Hematopoietic multipotent progenitor cell treated with erythropoietin and hydrocortisone succinate and interleukin-3 and kit ligand, for 6 days (in vitro differentiated cells): Measurements from ENCODE around the gene CBLB.
"Not testable (repeated sequence)": the region's sequence is repeated elsewhere in the genome, so short reads cannot be mapped to it uniquely, and the experiment has no call there.

Experiments used
- DNase-seq: peaks from one replicate; pipeline ENCODE4 v3.0.0-alpha.2; 2015

CBLB gene

DNA sequence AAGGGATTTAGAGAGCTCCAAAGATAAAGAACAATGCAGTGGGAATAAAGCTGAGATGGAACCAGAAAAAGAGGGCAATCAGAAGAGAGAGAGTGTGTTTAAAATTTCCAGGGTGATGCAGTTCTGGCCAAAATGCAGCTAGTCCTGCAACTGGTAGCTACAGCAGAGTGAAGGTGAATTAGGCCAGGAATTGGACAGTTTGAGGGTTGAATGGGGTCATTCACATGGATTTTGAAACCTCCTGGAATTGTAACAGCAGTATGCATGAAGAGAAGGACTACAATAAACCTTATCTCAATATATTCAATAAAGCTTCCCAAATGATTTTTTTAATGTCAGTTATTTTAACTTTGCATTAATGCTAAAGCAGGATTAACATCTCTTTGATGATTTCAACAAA, 85.2 kb downstream of the CBLB start:
- DNase-seq: no peak

- DNase-seq: no peak
These were observed 86.9 kb downstream of the CBLB start for GRCh38 chr3:105781871-105782270.

DNA sequence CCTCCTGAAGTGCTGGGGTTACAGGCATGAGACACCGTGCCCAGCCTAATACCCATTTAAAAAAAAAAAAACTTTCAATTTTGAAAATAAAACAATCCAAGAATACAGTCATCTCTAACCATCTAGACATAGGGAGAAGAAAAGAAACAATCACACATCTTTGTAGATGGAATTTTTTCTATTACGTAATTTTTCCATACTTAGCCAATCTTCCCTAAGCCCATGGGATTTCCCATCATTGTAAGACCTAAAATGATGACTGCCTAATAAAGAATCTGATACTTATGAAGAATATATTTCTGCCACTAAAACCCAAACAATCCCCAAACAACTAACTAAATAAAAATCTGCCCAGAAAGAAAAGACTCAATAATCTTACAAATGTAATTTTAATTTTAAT, 88.7 kb downstream of the CBLB start:
- no peak for DNase-seq

DNA sequence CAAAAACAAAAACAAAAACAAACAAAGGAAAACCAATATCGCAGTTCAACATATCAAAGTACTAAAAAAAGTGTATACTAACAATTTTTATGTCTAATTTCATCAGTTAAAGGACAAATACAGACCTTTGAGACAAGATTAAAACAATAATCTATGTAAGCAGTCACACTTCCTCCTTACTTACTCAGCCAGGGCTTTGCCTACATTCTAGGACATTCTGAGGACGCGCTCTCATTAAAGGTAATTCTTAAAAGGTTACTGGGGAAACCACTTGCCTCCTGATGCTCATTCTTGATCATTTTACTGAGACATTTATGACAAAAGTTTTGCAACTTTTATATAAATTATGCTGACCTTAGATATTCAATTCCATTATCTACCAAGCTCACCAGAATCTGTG, 93.4 kb downstream of the CBLB start:
- DNase-seq: no peak

- no peak for DNase-seq
These were observed 94.2 kb downstream of the CBLB start for GRCh38 chr3:105774444-105775180.

DNA sequence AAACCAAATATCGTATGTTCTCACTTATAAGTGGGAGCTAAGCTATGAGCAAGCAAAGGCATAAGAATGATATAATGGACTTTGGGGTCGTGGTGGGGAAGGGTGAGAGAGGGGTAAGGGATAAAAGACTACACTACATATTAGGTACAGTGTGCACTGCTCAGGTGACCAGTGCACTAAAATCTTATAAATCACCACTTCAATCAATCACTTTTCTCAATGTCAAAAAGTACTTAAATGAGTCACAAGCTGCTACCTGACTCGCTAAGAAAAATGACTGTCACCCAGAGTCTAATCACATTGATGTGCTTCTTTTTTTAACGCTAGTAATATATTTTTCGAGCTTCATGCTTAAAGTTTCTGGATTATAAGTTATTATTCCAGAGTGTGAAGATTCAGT, 95.5 kb downstream of the CBLB start:
- DNase-seq: no peak

DNA sequence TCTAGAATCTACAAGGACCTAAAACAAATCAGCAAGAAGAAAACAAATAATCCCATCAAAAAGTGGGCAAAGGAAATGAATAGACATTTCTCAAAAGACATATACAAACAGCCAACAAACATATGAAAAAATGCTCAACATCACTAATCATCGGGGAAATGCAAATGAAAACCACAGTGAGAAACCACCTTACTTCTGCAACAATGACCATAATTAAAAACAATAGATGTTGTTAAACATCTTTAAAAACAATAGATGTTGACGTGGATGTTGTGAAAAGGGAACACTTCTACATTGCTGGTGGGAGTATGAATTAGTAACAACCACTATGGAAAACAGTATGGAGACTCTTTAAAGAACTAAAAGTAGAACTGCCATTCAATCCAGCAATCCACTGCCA, 96.2 kb downstream of the CBLB start:
- DNase-seq: no peak

GRCh38 chr3:105771392-105771791, 97.4 kb downstream of the CBLB start:
- no peak for DNase-seq

DNA sequence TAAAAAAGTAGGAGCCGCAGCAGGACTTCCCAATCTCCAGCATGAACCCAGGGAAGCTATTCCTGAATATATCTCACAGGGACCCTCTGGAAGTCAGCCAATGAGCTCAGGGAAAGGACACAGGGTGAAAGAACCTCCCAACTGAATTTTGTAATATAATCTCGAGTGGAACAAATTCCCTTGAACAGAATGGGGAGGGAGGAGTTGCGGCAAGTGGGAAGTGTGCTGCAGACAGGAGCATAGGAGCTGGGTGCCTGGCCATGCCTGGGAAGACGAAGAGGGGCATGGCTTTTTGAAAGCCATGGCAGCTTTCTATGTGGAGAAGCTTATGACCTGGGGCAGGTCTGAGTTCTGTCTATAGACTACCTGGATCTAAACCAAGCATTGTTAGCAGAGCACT, 98.4 kb downstream of the CBLB start:
- DNase-seq: no peak

DNA sequence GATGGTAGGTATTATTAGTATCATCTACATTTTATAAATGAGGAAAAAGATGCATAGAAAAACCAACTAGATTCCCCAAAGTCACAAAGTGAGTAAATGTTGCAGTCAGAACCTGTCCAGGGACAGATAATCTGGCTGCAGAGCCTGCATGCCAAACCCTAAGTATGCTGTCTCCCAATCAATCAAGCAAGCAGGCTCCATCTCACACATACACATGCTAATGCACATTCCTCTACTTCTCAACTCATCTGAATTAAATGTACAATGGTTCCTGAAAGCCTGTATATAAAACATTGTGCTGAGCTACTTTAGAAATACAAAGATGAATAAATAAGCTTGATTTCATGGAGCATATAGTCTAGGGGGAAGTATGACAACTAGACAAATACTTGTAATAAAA, 101.0 kb downstream of the CBLB start:
- peak; percentile 18 for DNase-seq

DNA sequence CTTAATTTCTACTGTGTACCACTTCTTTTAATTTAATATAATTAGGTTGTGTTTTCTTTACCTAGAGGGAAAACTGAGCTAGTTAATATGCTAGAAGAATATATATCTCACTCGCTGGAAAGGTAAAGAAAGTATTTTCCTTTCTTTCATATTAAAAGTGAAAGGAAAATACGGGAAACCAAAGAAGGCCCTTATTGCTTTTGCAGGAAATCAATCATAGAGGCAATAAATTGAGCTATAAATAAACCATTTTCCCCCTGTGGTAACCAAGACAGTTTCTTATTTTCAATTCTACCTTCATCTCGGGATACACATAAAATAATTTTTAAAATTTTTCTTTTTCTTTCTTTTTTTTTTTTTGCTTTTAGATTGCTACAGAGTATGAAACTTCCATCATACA, 101.6 kb downstream of the CBLB start:
- no peak for DNase-seq

GRCh38 chr3:105765308-105765639, 103.5 kb downstream of the CBLB start:
- DNase-seq: no peak

GRCh38 chr3:105764378-105765307, 104.2 kb downstream of the CBLB start:
- DNase-seq: peak; percentile 47

DNA sequence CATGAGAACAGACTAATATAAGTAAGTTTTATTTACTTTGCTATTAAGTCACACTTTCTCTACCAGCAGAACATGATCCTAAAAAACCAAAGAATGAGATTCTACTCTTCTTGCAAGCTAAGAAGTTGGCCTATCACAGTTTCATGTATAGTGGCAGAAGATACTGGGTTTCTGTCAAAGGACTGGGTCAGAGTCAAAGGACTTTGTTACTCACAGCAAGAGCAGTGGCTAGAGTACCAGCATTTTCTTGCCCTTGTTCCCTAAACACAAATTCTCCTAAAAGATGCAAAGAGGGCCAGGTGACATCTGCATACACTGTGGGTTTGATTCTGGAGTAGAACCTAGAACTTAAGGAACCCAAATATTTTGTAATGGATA, 105.2 kb downstream of the CBLB start:
- DNase-seq: no peak

DNA sequence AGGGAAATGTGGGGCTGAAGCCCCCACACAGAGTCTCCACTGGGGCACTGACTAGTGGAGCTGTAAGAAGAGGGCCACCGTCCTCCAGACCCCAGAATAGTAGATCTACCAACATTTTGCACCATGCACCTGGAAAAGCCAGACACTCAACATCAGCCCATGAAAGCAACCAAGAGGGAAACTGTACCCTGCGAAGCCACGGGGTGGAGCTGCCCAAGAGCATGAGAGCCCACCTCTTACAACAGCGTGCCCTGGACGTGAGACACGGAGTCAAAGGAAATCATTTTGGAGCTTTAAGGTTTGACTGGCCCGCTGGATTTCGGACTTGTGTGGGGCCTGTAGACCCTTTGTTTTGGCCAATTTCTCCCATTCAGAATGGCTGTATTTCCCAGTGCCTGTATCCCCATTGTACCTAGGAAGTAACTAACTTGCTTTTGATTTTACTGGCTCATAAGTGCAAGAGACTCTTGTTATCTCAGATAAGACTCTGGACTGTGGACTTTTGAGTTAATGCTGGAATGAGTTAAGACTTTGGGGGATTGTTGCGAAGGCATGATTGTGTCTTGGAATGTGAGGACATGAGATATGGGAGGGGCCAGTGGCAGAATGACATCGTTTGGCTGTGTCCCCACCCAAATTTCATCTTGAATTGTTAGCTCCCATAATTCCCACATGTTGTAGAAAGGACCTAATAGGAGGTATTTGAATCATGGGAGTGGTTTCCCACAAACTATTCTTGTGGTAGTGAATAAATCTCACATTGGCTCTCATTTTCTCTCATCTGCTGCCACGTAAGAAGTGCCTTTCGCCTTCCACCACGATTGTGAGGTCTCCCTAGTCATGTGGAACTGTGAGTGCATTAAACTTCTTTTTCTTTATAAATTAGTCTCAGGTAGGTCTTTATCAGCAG, 105.8 kb downstream of the CBLB start:
- DNase-seq: no peak

- not testable (repeated sequence) for DNase-seq
These were observed 106.6 kb downstream of the CBLB start for GRCh38 chr3:105762214-105762613.

DNA sequence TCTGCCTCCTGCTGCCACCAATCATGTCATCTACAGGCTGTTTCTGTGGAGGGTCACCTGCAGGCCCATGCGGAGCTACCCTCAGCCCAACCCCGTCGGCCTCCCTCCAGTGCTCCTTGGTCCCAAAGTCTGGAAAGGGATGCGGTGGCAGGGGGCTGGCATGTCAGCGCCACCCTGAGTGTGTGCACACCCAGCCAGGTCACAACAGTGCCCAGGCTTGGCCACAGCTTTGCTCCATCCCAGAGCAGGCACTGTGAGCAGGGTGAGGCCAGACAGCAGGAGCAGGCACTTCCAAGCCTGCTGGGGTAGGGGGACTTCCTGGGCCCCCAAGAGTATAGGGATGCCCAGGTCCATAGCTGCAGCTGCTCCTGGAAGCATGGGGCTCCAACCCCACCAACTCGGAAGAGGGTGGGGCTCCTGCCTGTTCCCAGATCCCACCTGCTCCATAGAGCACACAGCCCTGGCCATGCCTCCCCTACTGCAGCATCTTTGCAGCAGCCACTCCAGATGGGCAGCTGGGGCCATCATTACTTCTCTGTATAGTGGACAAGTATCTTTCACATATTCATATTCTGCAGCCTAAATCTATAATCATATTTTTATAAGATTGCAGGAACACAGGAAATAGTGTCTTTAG, 109.3 kb downstream of the CBLB start:
- no peak for DNase-seq

GRCh38 chr3:105758451-105758850, 110.4 kb downstream of the CBLB start:
- no peak for DNase-seq

GRCh38 chr3:105755121-105755886, 113.5 kb downstream of the CBLB start:
- DNase-seq: no peak

DNA sequence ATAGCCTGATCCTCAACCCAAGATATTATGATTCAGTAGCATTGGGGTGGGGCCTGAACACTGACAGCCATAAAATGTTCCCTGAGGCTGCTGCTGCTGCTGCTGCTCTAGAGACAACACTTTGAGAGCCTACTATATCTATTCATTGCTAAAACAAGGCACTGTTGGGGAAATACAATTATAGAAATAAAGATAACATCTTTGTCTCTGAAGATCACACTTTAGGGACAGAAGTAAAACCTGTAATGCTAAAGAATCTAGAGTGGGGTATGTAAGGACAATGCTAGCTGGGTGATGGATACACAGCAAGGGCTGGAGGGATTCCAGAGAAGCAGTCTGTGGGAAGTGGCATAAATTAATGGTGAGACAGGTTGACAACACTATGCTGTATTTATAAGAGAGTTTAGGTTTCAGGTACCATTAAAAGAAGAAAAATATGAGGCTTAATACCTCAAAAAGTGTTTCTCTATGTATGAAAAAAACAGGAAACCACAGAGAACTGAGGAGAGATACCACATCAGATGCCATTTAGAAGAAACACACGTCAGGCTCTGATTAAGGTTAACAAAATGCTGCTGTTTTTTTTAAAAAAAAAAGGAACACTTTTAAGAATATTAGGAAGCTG, 115.9 kb downstream of the CBLB start:
- DNase-seq: peak; percentile 52

DNA sequence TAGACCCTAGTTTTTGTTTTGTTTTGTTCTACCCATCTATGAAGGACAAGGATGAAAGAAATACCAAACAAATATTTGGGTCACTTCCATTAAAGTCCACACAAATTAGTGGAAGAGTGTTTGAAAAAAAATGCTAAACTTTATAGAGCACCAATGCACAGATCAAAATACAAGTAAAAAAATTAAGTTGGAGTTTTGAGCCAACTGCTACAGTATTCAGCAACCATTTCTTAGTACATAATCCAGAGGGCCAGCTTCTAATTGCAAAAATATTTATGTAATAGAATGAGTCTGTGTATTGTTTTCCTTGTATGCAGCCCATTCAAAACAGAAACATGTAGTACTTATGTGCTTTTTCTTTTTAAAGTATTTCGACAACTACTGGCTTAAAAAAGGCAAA, 121.1 kb downstream of the CBLB start:
- DNase-seq: no peak
